Aorta (tissue), 5 donors: ENCODE data around the gene ECEL1. TPM values are rescaled to one million over a fixed set of nuclear protein-coding genes. Genes with fewer than 3 reads are reported as not detected.
A peak's percentile ranks its signal among the peaks of the same experiment; 100 is the strongest.
"Not testable (repeated sequence)": the region's sequence is repeated elsewhere in the genome, so short reads cannot be mapped to it uniquely, and the experiment has no call there.

ENCODE experiments used
- ATAC-seq: fragments of 200-7000 bp; cut with Tn5 transposase; one replicate; pipeline ENCODE4 v1.9.1; 2022; ENCODE audit warnings: moderate library complexity; ENCODE audit not compliant: low FRiP score
- DNase-seq, 2 donors: peaks; one replicate each; pipeline ENCODE4 v3.0.0-alpha.2; 2020
- H3K27ac ChIP-seq, 2 donors: one replicate each; pipeline ENCODE4 v1.5.1; 2013; ENCODE audit warnings: low read length in 2 of 2, mild to moderate bottlenecking in 2 of 2, moderate library complexity in 2 of 2, control low read depth in 1 of 2, inconsistent platforms in 1 of 2, low read depth in 1 of 2
- H3K27me3 ChIP-seq, 2 donors: one replicate each; pipeline ENCODE4 v1.6.1; 2013; ENCODE audit warnings: control low read depth in 1 of 2, low read length in 1 of 2, mild to moderate bottlenecking in 1 of 2, moderate library complexity in 1 of 2; ENCODE audit not compliant: insufficient read depth in 2 of 2, control insufficient read depth in 1 of 2
- H3K36me3 ChIP-seq, 2 donors: one replicate each; pipeline ENCODE4 v1.6.1; 2013; ENCODE audit warnings: control low read depth in 1 of 2, low read length in 1 of 2, mild to moderate bottlenecking in 1 of 2; ENCODE audit not compliant: insufficient read depth in 2 of 2, control insufficient read depth in 1 of 2
- H3K4me1 ChIP-seq, 2 donors: one replicate each; pipeline ENCODE4 v1.6.1; 2013; ENCODE audit warnings: low read length in 2 of 2, control low read depth in 1 of 2, mild to moderate bottlenecking in 1 of 2, moderate library complexity in 1 of 2; ENCODE audit not compliant: insufficient read depth in 2 of 2, control insufficient read depth in 1 of 2
- H3K4me3 ChIP-seq, 2 donors: one replicate each; pipeline ENCODE4 v1.5.1; 2013; ENCODE audit warnings: low read length in 2 of 2, control low read depth in 1 of 2, mild to moderate bottlenecking in 1 of 2
- H3K9me3 ChIP-seq: one replicate; pipeline ENCODE4 v1.6.1; 2013; ENCODE audit warnings: mild to moderate bottlenecking, low read length; ENCODE audit not compliant: control insufficient read depth
- WGBS, 2 donors: extraction: QIAGEN DNeasy Blood & Tissue Kit; methylation state at CpG; one replicate each; pipeline ENCODE4 v1.1.7; 2013; 5-methylcytosine and 5-hydroxymethylcytosine counted together
- intact Hi-C, 2 donors: fragments of 100-400 bp; cut with DNase I; formaldehyde crosslinking; loops; one replicate each; pipeline versions ENCODE4 v1.14.2 to v1.15.0; 2022
- polyA plus RNA-seq, 2 donors: library from polyadenylated mRNA; stranded (reverse); fragments of 200-250 nt; gene quantifications; one replicate each; pipeline ENCODE4 v1.2.3, GENCODE V29; 2013
- total RNA-seq, 2 donors: library from RNA; stranded (reverse); fragmentation: NEBNext Ultra II Directional; extraction: Animal tissue kit (Norgen Biotek cat#: 25700); gene quantifications; one replicate each; pipeline ENCODE4 v1.2.1, GENCODE V29; 2021
- donor health status: healthy with polysubstance abuse.
- donor health status: Bipolar disorder and iron deficiency.
- donor health status: DM: no; HTN: no; CAD: no.
- donor health status: DM: no; HTN: no; CAD: no.
- donor health status: DM: yes; HTN: yes; CAD: no.

Gene ECEL1
- total and polyA plus RNA-seq, 4 donors = 2.1 to 7.2 TPM; not detected in 2

GRCh38 chr2:232456296-232457120 is 31.1 kb downstream of the ECEL1 start:
- H3K27me3 ChIP-seq = no peaks in the 10 kb centered on the region
- H3K4me1 ChIP-seq = no peaks in the 10 kb centered on the region
- H3K9me3 ChIP-seq = no peaks in the 10 kb centered on the region
- H3K4me3 ChIP-seq = no peak overlapping the region
- H3K27ac ChIP-seq = no peak overlapping the region
- intact Hi-C loops = no loop called here
- ATAC-seq = no peak
- peak in 1 of 2 donors; percentile 45 for DNase-seq
- H3K36me3 ChIP-seq = no peaks in the 10 kb centered on the region
- WGBS, 2 donors = 92% methylated on average over 27 of the region's 27 CpGs

GRCh38 chr2:232455426-232456255 is 32.0 kb downstream of the ECEL1 start, which contains the start of gene ALPI:
TSS of gene ALPI (plus strand) at chr2:232456153. CDS start at chr2:232456200, 47 bp downstream.
- H3K9me3 ChIP-seq = no peaks in the 10 kb centered on the region
- no peaks in the 10 kb centered on the region for H3K27me3 ChIP-seq
- no peaks in the 10 kb centered on the region for H3K4me1 ChIP-seq
- ATAC-seq (no peak), DNase-seq (peak in 1 of 2 donors; percentile 45)
- H3K4me3 ChIP-seq = no peak within 1 kb of the TSS
- no peaks in the 10 kb centered on the region for H3K36me3 ChIP-seq
- no peak within 1 kb of the TSS for H3K27ac ChIP-seq
- 83% methylated on average over 14 of the region's 14 CpGs for WGBS, 2 donors
- intact Hi-C loops = no loop called here

- intact Hi-C loops = no loop called here
- H3K27me3 ChIP-seq = no peaks in the 10 kb centered on the region
- H3K4me1 ChIP-seq = no peaks in the 10 kb centered on the region
- 83 to 87% methylated on average over 9 of the region's 9 CpGs for WGBS, 2 donors
- no peak overlapping the region for H3K27ac ChIP-seq
- no peaks in the 10 kb centered on the region for H3K36me3 ChIP-seq
- H3K9me3 ChIP-seq = no peaks in the 10 kb centered on the region
- ATAC-seq (no peak), DNase-seq (peak in 1 of 2 donors; percentile 30)
- H3K4me3 ChIP-seq = no peak overlapping the region
These were observed 33.0 kb downstream of the ECEL1 start for GRCh38 chr2:232454630-232455029.

GRCh38 chr2:232451645-232452044 is 36.0 kb downstream of the ECEL1 start:
- H3K27me3 ChIP-seq, intact Hi-C loops, H3K9me3 ChIP-seq, H3K27ac ChIP-seq, H3K4me1 ChIP-seq, H3K4me3 ChIP-seq, ATAC-seq, H3K36me3 ChIP-seq: not testable (repeated sequence)
- DNase-seq = peak in 1 of 2 donors; percentile 42
- WGBS, 2 donors = 89% methylated on average over 3 of the region's 3 CpGs

GRCh38 chr2:232449964-232450363 is 37.7 kb downstream of the ECEL1 start:
- DNase-seq = no peak
- no peaks in the 10 kb centered on the region for H3K9me3 ChIP-seq
- WGBS, 2 donors = 72 to 75% methylated on average over 12 of the region's 12 CpGs
- no peak for ATAC-seq
- H3K27ac ChIP-seq = no peak overlapping the region
- no peaks in the 10 kb centered on the region for H3K27me3 ChIP-seq
- intact Hi-C loops = no loop called here
- H3K4me3 ChIP-seq = no peak overlapping the region
- H3K36me3 ChIP-seq = no peaks in the 10 kb centered on the region
- no peaks in the 10 kb centered on the region for H3K4me1 ChIP-seq

GRCh38 chr2:232448304-232448690 is 39.3 kb downstream of the ECEL1 start:
- ATAC-seq (no peak), DNase-seq (no peak)
- H3K9me3 ChIP-seq = no peaks in the 10 kb centered on the region
- H3K4me1 ChIP-seq = no peaks in the 10 kb centered on the region
- H3K36me3 ChIP-seq = no peaks in the 10 kb centered on the region
- intact Hi-C loops = no loop called here
- no peaks in the 10 kb centered on the region for H3K27me3 ChIP-seq
- H3K27ac ChIP-seq = no peak overlapping the region
- no peak overlapping the region for H3K4me3 ChIP-seq
- WGBS, 2 donors = 75 to 79% methylated on average over 10 of the region's 10 CpGs

- no peaks in the 10 kb centered on the region for H3K27me3 ChIP-seq
- ATAC-seq (no peak), DNase-seq (no peak)
- intact Hi-C loops = no loop called here
- no peaks in the 10 kb centered on the region for H3K4me1 ChIP-seq
- no peak overlapping the region for H3K4me3 ChIP-seq
- no peaks in the 10 kb centered on the region for H3K36me3 ChIP-seq
- no peak overlapping the region for H3K27ac ChIP-seq
- 83 to 87% methylated on average over 18 of the region's 18 CpGs for WGBS, 2 donors
- H3K9me3 ChIP-seq = no peaks in the 10 kb centered on the region
These were observed 39.9 kb downstream of the ECEL1 start for GRCh38 chr2:232447638-232448303.

GRCh38 chr2:232447091-232447620 is 40.5 kb downstream of the ECEL1 start:
- DNase-seq = no peak
- no peaks in the 10 kb centered on the region for H3K4me1 ChIP-seq
- intact Hi-C loops = no loop called here
- H3K9me3 ChIP-seq = no peaks in the 10 kb centered on the region
- no peak overlapping the region for H3K27ac ChIP-seq
- no peaks in the 10 kb centered on the region for H3K27me3 ChIP-seq
- no peak for ATAC-seq
- WGBS, 2 donors = 83 to 90% methylated on average over 9 of the region's 9 CpGs
- H3K36me3 ChIP-seq = no peaks in the 10 kb centered on the region
- no peak overlapping the region for H3K4me3 ChIP-seq
